K562 (cell line): ENCODE measurements around the gene HPSE2. TPM values are rescaled to one million over a fixed set of nuclear protein-coding genes. Genes with fewer than 3 reads are reported as not detected.
A peak's percentile ranks its signal among the peaks of the same experiment; 100 is the strongest.

Experiments used
- CBX3 ChIP-seq, 2 experiments: IDR thresholded peaks; 1 replicate in 1 of 2; 2 replicates in 1 of 2; pipeline ENCODE4 v1.6.1; 2012; ENCODE audit warnings: inconsistent platforms in 2 of 2, low read length in 2 of 2, borderline replicate concordance in 1 of 2, control low read depth in 1 of 2
- CEBPG ChIP-seq, 3 experiments: fragments of 200-800 bp in 1 of 3; sonication (Bioruptor generic) in 1 of 3; sonication (generic) in 1 of 3; formaldehyde crosslinking in 1 of 3; IDR thresholded peaks in 2 of 3; conservative IDR thresholded peaks in 1 of 3; 2 replicates each; pipeline versions ENCODE4 v1.6.1 to v1.8.0; 2016 to 2022; ENCODE audit warnings: missing compliant biosample characterization in 2 of 3, missing genetic modification characterization in 2 of 3, mild to moderate bottlenecking in 1 of 3, missing genetic modification reagents in 1 of 3
- ETS1 ChIP-seq: conservative IDR thresholded peaks from 2 replicates; pipeline ENCODE4 v1.6.1; 2011; ENCODE audit warnings: low read depth, mild to moderate bottlenecking, low read length; ENCODE audit not compliant: control insufficient read depth
- NR1H2 ChIP-seq: sonication (generic); formaldehyde crosslinking; IDR thresholded peaks from 2 replicates; pipeline ENCODE4 v1.4.0; 2020; ENCODE audit warnings: mild to moderate bottlenecking, missing genetic modification reagents
- POLR3A ChIP-seq: IDR thresholded peaks from 2 replicates; pipeline ENCODE4 v1.6.1; 2011; ENCODE audit warnings: borderline replicate concordance, mild to moderate bottlenecking, moderate library complexity; ENCODE audit not compliant: insufficient read length, insufficient read depth; ENCODE audit errors: extremely low read depth
- TRIM25 ChIP-seq: fragments of 450-650 bp; IDR thresholded peaks from 2 replicates; pipeline ENCODE4 v1.7.0; 2016; ENCODE audit warnings: borderline replicate concordance
- ZBTB33 ChIP-seq: sonication (generic); formaldehyde crosslinking; IDR thresholded peaks from 2 replicates; pipeline ENCODE4 v1.8.1; 2023; ENCODE audit warnings: mild to moderate bottlenecking, missing genetic modification reagents
- ZBTB9 ChIP-seq: fragments of 450-650 bp; formaldehyde crosslinking; IDR thresholded peaks from 2 replicates; pipeline ENCODE4 v1.4.0; 2020; ENCODE audit warnings: mild to moderate bottlenecking, moderate library complexity
- ZNF407 ChIP-seq: fragments of 450-650 bp; IDR thresholded peaks from 2 replicates; pipeline ENCODE4 v1.6.1; 2016; ENCODE audit warnings: low read depth
- polyA plus RNA-seq, 8 experiments: library from polyadenylated mRNA; depleted of rRNA in 4 of 8; stranded (reverse) in 5 of 8; unstranded in 3 of 8; fragments of >200 nt; fragmentation: Nextera tagmentation in 2 of 8; fragmentation: Illumina TruSeq in 1 of 8; extraction: Ambion mirVana in 2 of 8; extraction: Trizol in 1 of 8; gene quantifications; 2 replicates each; pipeline versions ENCODE4 v1.2.1 to v1.2.3, GENCODE V29; 2011 to 2014; ENCODE audit warnings: inconsistent platforms in 1 of 8, missing spikeins in 1 of 8
- total RNA-seq, 7 experiments: library from RNA; depleted of rRNA in 6 of 7; stranded (reverse); fragments of >200 nt in 6 of 7; fragmentation: Illumina TruSeq in 2 of 7; extraction: Trizol in 2 of 7; gene quantifications; 2 replicates each; pipeline versions ENCODE4 v1.2.1 to v1.2.3, GENCODE V29; 2011 to 2021; ENCODE audit warnings: low replicate concordance in 1 of 7

The HPSE2 gene
- total and polyA plus RNA-seq, 9 of the 15 experiments (the other 6 are each of a cell fraction or from before 2014, with no cell fraction given), result 0.03 to 0.10 (median 0.04) TPM; not detected in 2

- no peak for TF ChIP-seq ZNF407
- no peak for TF ChIP-seq CEBPG (CRISPR knock-in tag; IDR thresholded peaks at IDR 0.05)
- TF ChIP-seq CEBPG (tag; conservative IDR thresholded peaks at IDR 0.05 in 1 of 2, IDR thresholded peaks at IDR 0.05 in 1 of 2), result no peak
- TF ChIP-seq NR1H2, result no peak
- TF ChIP-seq ZBTB33 (CRISPR knock-in tag), result no peak
- TF ChIP-seq POLR3A, result no peak
- no peak for TF ChIP-seq TRIM25
- no peak for TF ChIP-seq ZBTB9 (CRISPR knock-in tag)
- no peak for TF ChIP-seq ETS1
- TF ChIP-seq CBX3 (IDR thresholded peaks at IDR 0.05; ENCODE audit: borderline replicate concordance in 1 of 2, low read length in 2 of 2), result peak in 1 of 2 experiments; percentile 20; a peak in 1 of 3 replicates
These were observed 771.5 kb downstream of the HPSE2 start (continued) for GRCh38 chr10:98463976-98464754.
